H1 (cell line): ENCODE data around the gene LONP2. TPM values are rescaled to one million over a fixed set of nuclear protein-coding genes. Genes with fewer than 3 reads are reported as not detected.

Experiments used
- CTCF ChIA-PET: fragments of 300-600 bp; sonication (Branson Sonifier 250); formaldehyde crosslinking; loops from one replicate; lab custom pipeline; 2021; ENCODE audit not compliant: partially characterized antibody; lab: Charles Lee
- POLR2A ChIA-PET: fragments of 300-600 bp; sonication (Branson Sonifier 250); formaldehyde crosslinking; loops from one replicate; lab custom pipeline; 2021; ENCODE audit warnings: inconsistent platforms; ENCODE audit not compliant: partially characterized antibody; lab: Charles Lee
- DNase-seq, 2 experiments: peaks; one replicate each; pipeline versions ENCODE4 v3.0.0 to v3.0.0-alpha.2; 2010 to 2022; ENCODE audit warnings: low spot score in 2 of 2, low read depth in 1 of 2, mixed read lengths in 1 of 2
- FAIRE-seq: peaks from 2 replicates; lab custom pipeline; 2011; peaks lifted over from hg19 to GRCh38; lab: Jason Lieb, UNC
- H2AFZ ChIP-seq: 2 replicates; pipeline ENCODE4 v1.8.1; 2012; ENCODE audit warnings: low read length, inconsistent platforms
- H2AK5ac ChIP-seq: 2 replicates; pipeline ENCODE4 v1.6.1; 2013; ENCODE audit warnings: low read depth, low read length
- H2BK120ac ChIP-seq: replicated peaks from 2 replicates; pipeline ENCODE3; 2013; ENCODE audit warnings: low read depth, low read length, inconsistent platforms
- H2BK12ac ChIP-seq: 2 replicates; pipeline ENCODE4 v1.6.1; 2013; ENCODE audit warnings: low read depth, low read length
- H2BK15ac ChIP-seq: 2 replicates; pipeline ENCODE4 v1.6.1; 2013; ENCODE audit warnings: low read length
- H2BK20ac ChIP-seq: 2 replicates; pipeline ENCODE4 v1.6.1; 2013; ENCODE audit warnings: low read length
- H2BK5ac ChIP-seq: 2 replicates; pipeline ENCODE4 v1.6.1; 2013; ENCODE audit warnings: low read depth, low read length
- H3K14ac ChIP-seq: 2 replicates; pipeline ENCODE4 v1.6.1; 2013; ENCODE audit warnings: inconsistent platforms; ENCODE audit not compliant: insufficient read length
- H3K18ac ChIP-seq: 2 replicates; pipeline ENCODE4 v1.6.1; 2013; ENCODE audit warnings: low read length; ENCODE audit errors: extremely low read depth
- H3K23ac ChIP-seq: 2 replicates; pipeline ENCODE4 v1.6.1; 2013; ENCODE audit warnings: inconsistent platforms; ENCODE audit not compliant: insufficient read length
- H3K23me2 ChIP-seq: 2 replicates; pipeline ENCODE4 v1.6.1; 2013; ENCODE audit warnings: low read depth, low read length
- H3K27ac ChIP-seq: 2 replicates; pipeline ENCODE4 v1.6.1; 2011; ENCODE audit warnings: low read depth, low read length, inconsistent platforms
- H3K27me3 ChIP-seq, 4 experiments: replicated peaks in 1 of 4; 1 replicate in 1 of 4; 2 replicates in 3 of 4; pipeline versions ENCODE4 v1.6.1 to v1.8.1; 2011 to 2013; ENCODE audit warnings: low read length in 3 of 4, mild to moderate bottlenecking in 3 of 4, inconsistent platforms in 2 of 4, mixed read lengths in 2 of 4, moderate library complexity in 1 of 4; ENCODE audit not compliant: control insufficient read depth in 3 of 4, insufficient read depth in 3 of 4; ENCODE audit errors: extremely low read depth in 1 of 4
- H3K36me3 ChIP-seq, 4 experiments: 2 replicates each; pipeline versions ENCODE4 v1.6.1 to v1.8.1; 2011 to 2013; ENCODE audit warnings: mild to moderate bottlenecking in 4 of 4, low read length in 3 of 4, moderate library complexity in 2 of 4, control low read depth in 1 of 4, inconsistent platforms in 1 of 4; ENCODE audit not compliant: insufficient read depth in 4 of 4, control insufficient read depth in 2 of 4
- H3K4ac ChIP-seq: replicated peaks from 2 replicates; pipeline ENCODE3; 2013; ENCODE audit warnings: low read length, low read depth, mixed read lengths, inconsistent platforms; ENCODE audit not compliant: insufficient read length
- H3K4me1 ChIP-seq, 4 experiments: replicated peaks in 1 of 4; 1 replicate in 1 of 4; 2 replicates in 3 of 4; pipeline versions ENCODE4 v1.6.1 to v1.8.1; 2011 to 2013; ENCODE audit warnings: low read length in 3 of 4, inconsistent platforms in 2 of 4, mixed read lengths in 1 of 4; ENCODE audit not compliant: insufficient read depth in 4 of 4, control insufficient read depth in 3 of 4
- H3K4me2 ChIP-seq, 2 experiments: 2 replicates each; pipeline versions ENCODE4 v1.6.1 to v1.8.1; 2011 to 2013; ENCODE audit warnings: low read depth in 2 of 2, low read length in 2 of 2, control low read depth in 1 of 2, inconsistent platforms in 1 of 2, mild to moderate bottlenecking in 1 of 2; ENCODE audit not compliant: insufficient read depth in 1 of 2
- H3K4me3 ChIP-seq, 4 experiments: fragments of 200-600, 300-600 bp in 1 of 4; sonication (generic), shearing (Covaris generic), sonication (Bioruptor Twin) in 1 of 4; 2 replicates each; pipeline versions ENCODE4 v1.5.1 to v1.8.1; 2011 to 2016; ENCODE audit warnings: low read length in 4 of 4, low read depth in 3 of 4, control low read depth in 2 of 4, inconsistent platforms in 2 of 4, mild to moderate bottlenecking in 2 of 4, mixed read lengths in 1 of 4, moderate library complexity in 1 of 4; ENCODE audit not compliant: insufficient read depth in 2 of 4; ENCODE audit errors: extremely low read depth in 1 of 4
- H3K56ac ChIP-seq: replicated peaks from 2 replicates; pipeline ENCODE3; 2013; ENCODE audit warnings: low read depth, mild to moderate bottlenecking, mixed read lengths, low read length, inconsistent platforms; ENCODE audit not compliant: insufficient read length
- H3K79me1 ChIP-seq: 2 replicates; pipeline ENCODE4 v1.6.1; 2013; ENCODE audit warnings: low read depth, low read length, control low read depth
- H3K79me2 ChIP-seq, 2 experiments: 2 replicates each; pipeline versions ENCODE4 v1.6.1 to v1.8.1; 2012 to 2013; ENCODE audit warnings: low read length in 2 of 2, mild to moderate bottlenecking in 2 of 2, inconsistent platforms in 1 of 2; ENCODE audit not compliant: insufficient read depth in 2 of 2, control insufficient read depth in 1 of 2
- H3K9ac ChIP-seq, 4 experiments: replicated peaks in 1 of 4; 1 replicate in 1 of 4; 2 replicates in 3 of 4; pipeline versions ENCODE4 v1.6.1 to v1.8.1; 2011 to 2013; ENCODE audit warnings: low read depth in 3 of 4, low read length in 3 of 4, control low read depth in 2 of 4, mild to moderate bottlenecking in 2 of 4, moderate library complexity in 2 of 4, inconsistent platforms in 1 of 4; ENCODE audit errors: extremely low read depth in 1 of 4
- H3K9me3 ChIP-seq, 2 experiments: 2 replicates each; pipeline versions ENCODE4 v1.6.1 to v1.8.1; 2012 to 2013; ENCODE audit warnings: mild to moderate bottlenecking in 2 of 2, moderate library complexity in 2 of 2, control low read depth in 1 of 2, inconsistent platforms in 1 of 2, low read depth in 1 of 2, low read length in 1 of 2, mixed read lengths in 1 of 2; ENCODE audit not compliant: insufficient read depth in 2 of 2
- H4K20me1 ChIP-seq, 2 experiments: replicated peaks in 1 of 2; 2 replicates each; pipeline versions ENCODE3 to v1.8.1; 2011 to 2013; ENCODE audit warnings: inconsistent platforms in 2 of 2, low read length in 2 of 2, mild to moderate bottlenecking in 1 of 2; ENCODE audit not compliant: insufficient read depth in 2 of 2, control insufficient read depth in 1 of 2
- H4K5ac ChIP-seq: 2 replicates; pipeline ENCODE4 v1.6.1; 2013; ENCODE audit warnings: low read length, low read depth, mixed read lengths, inconsistent platforms; ENCODE audit not compliant: insufficient read length
- H4K8ac ChIP-seq: 2 replicates; pipeline ENCODE4 v1.8.0; 2013; ENCODE audit warnings: mild to moderate bottlenecking, moderate library complexity, low read length, inconsistent platforms; ENCODE audit not compliant: insufficient read depth; ENCODE audit errors: extremely low read depth
- H4K91ac ChIP-seq: replicated peaks from 2 replicates; pipeline ENCODE3; 2013; ENCODE audit warnings: low read length, mixed read lengths, inconsistent platforms; ENCODE audit not compliant: insufficient read length
- CREB1 ChIP-seq: IDR thresholded peaks from 2 replicates; pipeline ENCODE4 v1.6.1; 2012; ENCODE audit warnings: inconsistent platforms
- GTF2F1 ChIP-seq: IDR thresholded peaks from 2 replicates; pipeline ENCODE4 v1.6.1; 2012; ENCODE audit warnings: low read depth, low read length, improper control_type of control experiment, borderline replicate concordance
- HDAC2 ChIP-seq, 2 experiments: fragments of 300-600 bp in 1 of 2; sonication (generic) in 1 of 2; IDR thresholded peaks; 2 replicates each; pipeline ENCODE4 v1.6.1; 2011 to 2012; ENCODE audit warnings: low read depth in 2 of 2, low read length in 2 of 2, mild to moderate bottlenecking in 2 of 2, moderate library complexity in 2 of 2, borderline replicate concordance in 1 of 2, inconsistent platforms in 1 of 2
- KDM1A ChIP-seq: fragments of 200-600, 300-600 bp; sonication (generic); IDR thresholded peaks from 2 replicates; pipeline ENCODE4 v1.7.1; 2016; ENCODE audit warnings: mild to moderate bottlenecking, low read length, borderline replicate concordance
- PHF8 ChIP-seq: fragments of 200-600 bp; sonication (generic); conservative IDR thresholded peaks from 2 replicates; pipeline ENCODE4 v1.7.1; 2012; ENCODE audit warnings: low read depth, mild to moderate bottlenecking, inconsistent platforms, low read length, moderate library complexity
- WGBS, 2 experiments: shearing (Covaris generic) in 1 of 2; methylation state at CpG; one replicate each; pipeline versions ENCODE4 v1.1.6 to v1.1.7; 2013 to 2015; ENCODE audit warnings: low lambda C conversion rate in 2 of 2, mixed read lengths in 2 of 2, inconsistent platforms in 1 of 2, low coverage in 1 of 2, missing lambda C conversion rate in 1 of 2; ENCODE audit not compliant: insufficient replicate concordance in 2 of 2, insufficient coverage in 1 of 2, insufficient read length in 1 of 2; ENCODE audit errors: extremely low coverage in 1 of 2, missing lambda C conversion rate in 1 of 2; 5-methylcytosine and 5-hydroxymethylcytosine counted together
- polyA plus RNA-seq, 7 experiments: library from polyadenylated mRNA; depleted of rRNA in 3 of 7; stranded (reverse) in 5 of 7; unstranded in 2 of 7; fragments of >200 nt in 5 of 7; fragments of 200-250 nt in 2 of 7; gene quantifications; 1 replicate in 5 of 7; 2 replicates in 1 of 7; 4 replicates in 1 of 7; pipeline versions ENCODE4 v1.2.1 to v1.2.3, GENCODE V29; 2011 to 2013; ENCODE audit warnings: missing spikeins in 2 of 7, mixed read lengths in 2 of 7
- total RNA-seq: library from RNA; stranded (reverse); fragmentation: NEBNext Ultra II Directional; extraction: Animal tissue kit (Norgen Biotek cat#: 25700); gene quantifications from 2 replicates; pipeline ENCODE4 v1.2.1, GENCODE V29; 2021

The LONP2 gene
- total and polyA plus RNA-seq, 2 of the 8 experiments (the other 6 are each of a cell fraction or from before 2014, with no cell fraction given) = 8.1 to 23.1 TPM

- H4K5ac ChIP-seq = no peak overlapping the region
- H2BK120ac ChIP-seq = no peak overlapping the region
- H3K4me3 ChIP-seq = no peak overlapping the region
- no peak overlapping the region for H3K4ac ChIP-seq
- no peaks in the 10 kb centered on the region for H3K23me2 ChIP-seq
- FAIRE-seq (no peak), DNase-seq (no peak)
- H4K8ac ChIP-seq = no peak overlapping the region
- H3K14ac ChIP-seq = no peak overlapping the region
- H3K9ac ChIP-seq = no peak overlapping the region
- H2AK5ac ChIP-seq = no peak overlapping the region
- no peak overlapping the region for H3K56ac ChIP-seq
- no peak overlapping the region for H2BK12ac ChIP-seq
- no peaks in the 10 kb centered on the region for H4K20me1 ChIP-seq
- 92% methylated on average over 1 of the region's 1 CpG; no CpG with 5 or more reads in 1 of the 2 experiments for WGBS, 2 experiments
- H3K18ac ChIP-seq = no peak overlapping the region
- no peak overlapping the region for H3K27ac ChIP-seq
- no peak overlapping the region for H3K4me2 ChIP-seq
- H3K9me3 ChIP-seq = no peaks in the 10 kb centered on the region
- ChIA-PET CTCF (no interaction called here), POLR2A (no interaction called here)
- no peak overlapping the region for H2BK15ac ChIP-seq
- H2BK20ac ChIP-seq = no peak overlapping the region
- H2BK5ac ChIP-seq = no peak overlapping the region
- H3K27me3 ChIP-seq = no peaks in the 10 kb centered on the region
- TF ChIP-seq CREB1 (no peak), KDM1A (no peak), GTF2F1 (no peak), PHF8 (no peak), HDAC2 (IDR thresholded peaks at IDR 0.05; ENCODE audit: borderline replicate concordance in 1 of 2, low read depth in 2 of 2, low read length in 2 of 2) (no peak)
- no peak overlapping the region for H3K23ac ChIP-seq
- H3K79me1 ChIP-seq = no peaks in the 10 kb centered on the region
- H4K91ac ChIP-seq = no peak overlapping the region
- H3K4me1 ChIP-seq = no peaks in the 10 kb centered on the region
- peaks cover 0 to 24% (median 18%) of the 10 kb centered on the region in 4 experiments; a peak in 7 of 8 replicates for H3K36me3 ChIP-seq
- H2AFZ ChIP-seq = no peak overlapping the region
- H3K79me2 ChIP-seq = no peaks in the 10 kb centered on the region
These were observed 17.5 kb downstream of the LONP2 start for GRCh38 chr16:48261569-48261968.
